Measurements from ENCODE around the gene TXNRD1.

DNA sequence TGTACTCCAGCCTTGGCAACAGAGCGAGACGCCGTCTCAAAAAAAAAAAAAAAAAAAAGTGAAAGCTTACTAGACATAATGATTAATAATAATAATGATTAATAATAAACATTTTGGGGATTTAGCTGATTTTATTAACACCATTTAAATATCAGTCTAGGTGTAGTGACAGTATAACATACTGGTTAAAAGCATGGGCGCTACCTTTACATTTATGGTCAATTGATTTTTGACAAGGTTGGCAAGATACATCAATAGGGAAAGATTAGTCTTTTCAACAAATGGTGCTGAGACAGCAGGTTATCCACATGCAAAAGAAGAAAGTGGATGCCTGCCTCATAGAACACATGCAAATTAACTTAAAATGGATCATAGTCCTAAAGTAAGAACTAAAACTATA lies 34.3 kb downstream of the TXNRD1 start:
- TF ChIP-seq CTCF (IDR thresholded peaks at IDR 0.05) (no peak), POLR2A (IDR thresholded peaks at IDR 0.05) (no peak)

Measured in prostate gland (tissue), 2 donors.